ENCODE results near the gene ZBTB34.

DNA sequence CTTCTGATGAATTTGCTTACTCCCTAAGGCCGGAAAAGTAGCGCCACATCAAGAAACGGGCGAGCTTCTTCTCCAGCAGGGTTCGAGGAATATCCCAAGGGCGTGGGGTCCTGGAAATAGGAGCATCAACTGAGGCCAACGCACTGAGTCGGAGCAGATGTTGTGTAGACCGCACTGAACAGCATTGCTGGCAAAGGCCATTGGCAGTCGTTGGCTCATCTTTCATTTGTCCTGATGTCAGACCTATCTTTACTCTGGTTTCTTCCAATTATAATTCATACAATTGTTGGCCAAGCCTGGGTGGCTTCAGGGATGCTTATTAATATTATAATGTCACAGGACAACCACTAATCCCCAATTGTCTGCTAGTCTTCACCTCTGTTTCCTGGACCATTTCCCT, 26.5 kb downstream of the ZBTB34 start:
- TF ChIP-seq, protein P1, sequence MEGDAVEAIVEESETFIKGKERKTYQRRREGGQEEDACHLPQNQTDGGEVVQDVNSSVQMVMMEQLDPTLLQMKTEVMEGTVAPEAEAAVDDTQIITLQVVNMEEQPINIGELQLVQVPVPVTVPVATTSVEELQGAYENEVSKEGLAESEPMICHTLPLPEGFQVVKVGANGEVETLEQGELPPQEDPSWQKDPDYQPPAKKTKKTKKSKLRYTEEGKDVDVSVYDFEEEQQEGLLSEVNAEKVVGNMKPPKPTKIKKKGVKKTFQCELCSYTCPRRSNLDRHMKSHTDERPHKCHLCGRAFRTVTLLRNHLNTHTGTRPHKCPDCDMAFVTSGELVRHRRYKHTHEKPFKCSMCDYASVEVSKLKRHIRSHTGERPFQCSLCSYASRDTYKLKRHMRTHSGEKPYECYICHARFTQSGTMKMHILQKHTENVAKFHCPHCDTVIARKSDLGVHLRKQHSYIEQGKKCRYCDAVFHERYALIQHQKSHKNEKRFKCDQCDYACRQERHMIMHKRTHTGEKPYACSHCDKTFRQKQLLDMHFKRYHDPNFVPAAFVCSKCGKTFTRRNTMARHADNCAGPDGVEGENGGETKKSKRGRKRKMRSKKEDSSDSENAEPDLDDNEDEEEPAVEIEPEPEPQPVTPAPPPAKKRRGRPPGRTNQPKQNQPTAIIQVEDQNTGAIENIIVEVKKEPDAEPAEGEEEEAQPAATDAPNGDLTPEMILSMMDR (IDR thresholded peaks at IDR 0.05; ENCODE audit: insufficient read depth, low read length, poor library complexity, severe bottlenecking), result no peak
- TF ChIP-seq EZH2phosphoT487 (conservative IDR thresholded peaks at IDR 0.05; ENCODE audit: low read length), result no peak
